ENCODE results near the gene LYSMD4.
"Not testable (repeated sequence)": the region's sequence is repeated elsewhere in the genome, so short reads cannot be mapped to it uniquely, and the experiment has no call there.

Gene LYSMD4

DNA sequence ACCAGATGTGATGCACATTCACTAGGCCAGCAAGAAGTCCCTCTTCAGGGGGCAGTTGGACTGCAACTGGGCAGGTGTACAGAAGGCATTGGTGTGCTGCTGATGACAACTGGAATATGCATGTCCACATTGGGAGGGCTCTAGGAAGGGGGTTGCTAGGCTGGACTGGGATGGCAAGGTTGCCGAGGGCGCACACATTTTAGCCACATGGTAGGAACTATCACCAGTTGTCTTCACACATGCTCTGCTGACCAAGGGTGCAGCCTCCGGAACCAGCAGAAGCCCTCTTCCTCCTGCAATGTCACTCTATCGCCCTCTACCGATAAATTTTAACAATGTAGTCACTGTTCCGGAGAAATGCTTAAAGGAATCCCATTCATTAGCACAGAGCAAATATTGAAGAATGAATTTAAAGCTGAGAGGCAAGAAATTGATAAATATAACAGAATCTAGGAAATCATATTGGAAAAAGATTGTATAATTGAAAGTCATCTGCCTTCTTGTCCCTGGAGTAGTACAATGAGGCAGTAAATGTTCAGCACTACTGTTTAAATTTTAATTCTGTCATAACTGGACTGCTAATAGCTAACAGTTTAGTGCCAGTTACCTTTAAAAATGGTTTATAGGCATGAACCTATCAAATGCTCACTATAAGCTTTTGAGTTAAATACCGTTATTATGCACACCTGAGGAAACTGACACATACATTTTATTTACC, 22.6 kb upstream of the LYSMD4 start:
- H3K4me3 ChIP-seq (ENCODE audit: low read depth, low read length): no peak overlapping the region
- ChIA-PET POLR2A (no interaction called here), CTCF (interaction anchor here (0.7 to 9.2 kb wide), 43 partner anchors 8 to 1328 kb away, joined by 3 to 200 read pairs (median 4); partner anchors contain the start of genes LRRC28 and LYSMD4)
- TF ChIP-seq, protein P1, sequence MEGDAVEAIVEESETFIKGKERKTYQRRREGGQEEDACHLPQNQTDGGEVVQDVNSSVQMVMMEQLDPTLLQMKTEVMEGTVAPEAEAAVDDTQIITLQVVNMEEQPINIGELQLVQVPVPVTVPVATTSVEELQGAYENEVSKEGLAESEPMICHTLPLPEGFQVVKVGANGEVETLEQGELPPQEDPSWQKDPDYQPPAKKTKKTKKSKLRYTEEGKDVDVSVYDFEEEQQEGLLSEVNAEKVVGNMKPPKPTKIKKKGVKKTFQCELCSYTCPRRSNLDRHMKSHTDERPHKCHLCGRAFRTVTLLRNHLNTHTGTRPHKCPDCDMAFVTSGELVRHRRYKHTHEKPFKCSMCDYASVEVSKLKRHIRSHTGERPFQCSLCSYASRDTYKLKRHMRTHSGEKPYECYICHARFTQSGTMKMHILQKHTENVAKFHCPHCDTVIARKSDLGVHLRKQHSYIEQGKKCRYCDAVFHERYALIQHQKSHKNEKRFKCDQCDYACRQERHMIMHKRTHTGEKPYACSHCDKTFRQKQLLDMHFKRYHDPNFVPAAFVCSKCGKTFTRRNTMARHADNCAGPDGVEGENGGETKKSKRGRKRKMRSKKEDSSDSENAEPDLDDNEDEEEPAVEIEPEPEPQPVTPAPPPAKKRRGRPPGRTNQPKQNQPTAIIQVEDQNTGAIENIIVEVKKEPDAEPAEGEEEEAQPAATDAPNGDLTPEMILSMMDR (IDR thresholded peaks at IDR 0.05; ENCODE audit: insufficient read depth, low read length, missing control alignments): peak; percentile 69
- DNase-seq (ENCODE audit: low read depth, low spot score): peak; percentile 12

- TF ChIP-seq, protein P1 (IDR thresholded peaks at IDR 0.05; ENCODE audit: insufficient read depth, low read length, missing control alignments): no peak
- H3K4me3 ChIP-seq (ENCODE audit: low read depth, low read length): no peak overlapping the region
- CTCF ChIA-PET: interaction anchor here (0.6 to 9.2 kb wide), 5 partner anchors 14 to 477 kb away, joined by 3 to 200 read pairs (median 59); partner anchors contain the start of gene LYSMD4
- DNase-seq (ENCODE audit: low read depth, low spot score): no peak
- POLR2A ChIA-PET: no interaction called here
These were observed 19.8 kb upstream of the LYSMD4 start for GRCh38 chr15:99753066-99753465.

DNA sequence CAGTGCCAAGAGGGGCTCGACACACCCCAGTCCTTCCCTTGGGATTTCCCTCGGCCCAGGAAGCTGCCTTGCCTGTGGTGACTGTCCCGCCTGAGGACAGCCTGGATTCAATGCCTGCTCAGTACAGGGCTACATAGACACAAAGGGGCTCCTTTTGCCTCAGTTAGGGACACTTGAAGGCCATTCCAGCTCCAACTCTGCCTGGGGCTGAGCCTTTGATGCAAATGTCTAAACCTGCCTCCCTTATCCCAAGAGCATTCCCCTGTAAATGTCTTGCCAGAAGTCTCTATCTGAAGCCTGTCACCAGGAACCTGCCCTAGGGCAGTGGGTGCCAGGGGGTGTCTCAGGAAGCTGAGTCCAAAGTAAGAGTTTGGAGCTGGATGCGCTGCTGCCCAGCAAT, 19.3 kb upstream of the LYSMD4 start:
- TF ChIP-seq, protein P1 (IDR thresholded peaks at IDR 0.05; ENCODE audit: insufficient read depth, low read length, missing control alignments): no peak
- ChIA-PET CTCF (interaction anchor here (1.5 to 9.2 kb wide), 5 partner anchors 8 to 476 kb away, joined by 3 to 200 read pairs (median 59); partner anchors contain the start of gene LYSMD4), POLR2A (no interaction called here)
- no peak for DNase-seq (ENCODE audit: low read depth, low spot score)
- no peak overlapping the region for H3K4me3 ChIP-seq (ENCODE audit: low read depth, low read length)

DNA sequence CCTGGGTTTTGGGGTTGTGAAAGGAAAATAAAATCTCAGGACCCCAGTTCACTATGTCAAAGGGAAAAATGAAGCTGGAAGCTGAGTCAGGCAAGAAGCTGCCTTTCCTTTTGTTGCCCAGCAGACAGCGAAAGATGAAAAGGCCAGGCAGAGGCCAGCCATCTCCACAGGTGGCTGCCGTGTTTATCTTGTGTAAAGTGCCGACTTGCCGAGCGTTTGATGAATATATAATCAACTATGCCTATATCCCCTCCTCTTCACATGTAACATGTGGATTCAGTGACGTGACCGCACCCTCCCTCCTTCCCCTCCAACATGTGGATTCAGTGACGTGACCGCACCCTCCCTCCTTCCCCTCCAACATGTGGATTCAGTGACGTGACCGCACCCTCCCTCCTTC, 17.1 kb upstream of the LYSMD4 start:
- POLR2A ChIA-PET; CTCF ChIA-PET; DNase-seq (ENCODE audit: low read depth, low spot score); H3K4me3 ChIP-seq (ENCODE audit: low read depth, low read length): not testable (repeated sequence)

DNA sequence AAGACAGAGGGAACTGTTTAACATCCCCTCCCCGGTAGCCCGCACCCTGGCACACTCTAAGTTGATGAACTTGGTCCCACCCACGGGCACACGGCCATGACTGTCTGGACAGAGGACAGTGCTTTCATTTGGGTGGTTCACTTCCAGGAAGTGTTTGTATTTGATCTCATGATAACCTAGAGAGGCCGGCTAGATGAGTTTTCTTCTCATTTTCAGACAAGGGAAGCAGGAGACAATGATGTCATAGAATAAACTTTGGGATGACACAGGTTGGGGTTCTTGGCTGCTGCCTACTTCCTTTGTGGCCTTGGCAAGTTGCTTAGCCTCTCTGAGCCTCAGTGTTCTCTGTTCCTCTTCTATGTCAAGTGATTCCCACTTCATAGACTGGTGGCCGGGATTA, 16.1 kb upstream of the LYSMD4 start:
- H3K4me3 ChIP-seq (ENCODE audit: low read depth, low read length): no peak overlapping the region
- ChIA-PET POLR2A (no interaction called here), CTCF (interaction anchor here (1.0 kb wide), 1 partner anchor 477 kb away, joined by 3 read pairs; no protein-coding TSS in a partner anchor)
- TF ChIP-seq, protein P1 (IDR thresholded peaks at IDR 0.05; ENCODE audit: insufficient read depth, low read length, missing control alignments): no peak
- DNase-seq (ENCODE audit: low read depth, low spot score): no peak

- ChIA-PET POLR2A (no interaction called here), CTCF (interaction anchor here (1.5 kb wide), 1 partner anchor 10 kb away, joined by 6 read pairs; no protein-coding TSS in a partner anchor)
- TF ChIP-seq, protein P1 (IDR thresholded peaks at IDR 0.05; ENCODE audit: insufficient read depth, low read length, missing control alignments): no peak
- no peak for DNase-seq (ENCODE audit: low read depth, low spot score)
- H3K4me3 ChIP-seq (ENCODE audit: low read depth, low read length): no peak overlapping the region
These were observed 12.3 kb upstream of the LYSMD4 start for GRCh38 chr15:99745370-99746086.
